Measurements from ENCODE around the gene LBP.
"Not testable (repeated sequence)": the region's sequence is repeated elsewhere in the genome, so short reads cannot be mapped to it uniquely, and the experiment has no call there.

The LBP gene

DNA sequence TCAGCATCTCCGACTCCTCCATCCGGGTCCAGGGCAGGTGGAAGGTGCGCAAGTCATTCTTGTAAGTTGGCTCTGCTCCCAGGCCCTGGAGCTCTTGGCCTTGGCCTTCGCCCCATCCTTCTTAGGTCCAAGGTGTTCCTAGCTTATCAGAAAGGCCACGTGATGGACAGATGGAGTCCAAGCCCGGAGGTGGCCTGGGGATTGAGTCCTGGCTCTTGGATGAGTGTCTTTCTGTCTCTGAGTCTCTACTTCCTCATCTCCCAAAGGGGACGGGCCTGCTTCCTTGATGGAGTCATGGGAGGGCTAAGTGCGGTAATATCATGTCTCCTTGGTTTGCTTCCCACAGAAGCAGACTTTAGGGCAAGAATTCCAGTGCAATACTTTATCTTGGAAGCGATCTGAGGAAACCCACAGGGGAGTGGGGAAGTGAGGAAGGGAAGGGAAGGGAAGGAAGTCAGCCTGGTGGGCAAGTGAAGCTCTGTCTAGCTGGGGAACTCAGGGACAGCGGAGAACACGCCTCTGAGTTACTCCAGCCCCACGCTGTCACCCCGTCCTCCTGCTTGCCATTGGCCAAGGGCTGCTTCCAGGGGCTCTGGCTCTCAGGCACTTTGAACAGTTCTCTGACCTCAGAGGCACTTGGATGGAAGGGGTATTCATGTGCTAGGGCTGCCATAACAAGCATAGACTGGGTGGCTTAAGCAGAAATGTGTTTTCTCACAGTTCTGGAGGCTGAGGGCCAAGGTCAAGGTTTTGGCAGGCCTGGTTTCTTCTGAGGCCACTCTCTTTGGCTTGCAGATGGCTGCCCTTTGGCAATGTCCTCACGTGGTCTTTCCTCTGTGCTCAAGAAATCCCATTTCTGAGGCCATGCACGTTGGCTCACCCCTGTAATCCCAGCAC, 4.8 kb downstream of the LBP start:
- no peak for DNase-seq

GRCh38 chr20:38353316-38353715, 7.0 kb downstream of the LBP start:
- DNase-seq: no peak

DNA sequence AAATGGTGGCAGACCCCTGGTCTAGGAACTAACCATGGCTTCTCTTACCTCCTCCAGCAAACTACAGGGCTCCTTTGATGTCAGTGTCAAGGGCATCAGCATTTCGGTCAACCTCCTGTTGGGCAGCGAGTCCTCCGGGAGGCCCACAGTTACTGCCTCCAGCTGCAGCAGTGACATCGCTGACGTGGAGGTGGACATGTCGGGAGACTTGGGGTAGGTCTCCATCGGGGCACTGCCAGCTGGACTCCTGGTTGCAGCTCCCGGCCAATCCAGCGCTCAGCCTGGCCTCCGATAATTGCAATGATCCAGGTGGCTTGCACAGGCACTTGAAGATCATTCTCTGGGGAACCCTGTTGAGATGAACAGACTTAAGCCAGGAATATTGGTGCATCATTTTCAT, 7.9 kb downstream of the LBP start:
- no peak for DNase-seq

GRCh38 chr20:38355161-38356012, 9.1 kb downstream of the LBP start:
- DNase-seq: no peak

DNA sequence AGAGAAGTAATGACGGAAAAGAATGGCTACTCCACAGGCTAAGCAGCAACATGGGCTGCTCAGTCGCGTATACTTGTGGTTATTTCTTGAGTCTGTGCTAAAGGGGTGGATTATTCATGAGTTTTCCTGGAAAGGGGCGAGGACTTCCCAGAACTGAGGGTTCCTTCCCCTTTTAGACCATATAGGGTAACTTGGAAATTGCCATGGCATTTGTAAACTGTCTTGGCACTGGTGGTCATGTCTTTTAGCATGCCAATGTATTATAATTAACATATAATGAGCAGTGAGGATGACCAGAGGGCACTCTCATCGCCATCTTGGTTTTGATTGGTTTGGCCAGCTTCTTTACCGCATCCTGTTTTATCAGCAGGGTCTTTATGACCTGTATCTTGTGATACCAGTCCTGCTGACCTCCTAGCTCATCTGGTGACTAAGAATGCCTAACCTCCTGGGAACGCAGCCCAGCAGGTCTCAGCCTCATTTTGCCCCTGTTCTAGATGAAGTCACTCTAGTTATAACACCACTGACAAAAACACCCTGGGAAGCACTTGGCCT, 11.4 kb downstream of the LBP start:
- DNase-seq: no peak

DNA sequence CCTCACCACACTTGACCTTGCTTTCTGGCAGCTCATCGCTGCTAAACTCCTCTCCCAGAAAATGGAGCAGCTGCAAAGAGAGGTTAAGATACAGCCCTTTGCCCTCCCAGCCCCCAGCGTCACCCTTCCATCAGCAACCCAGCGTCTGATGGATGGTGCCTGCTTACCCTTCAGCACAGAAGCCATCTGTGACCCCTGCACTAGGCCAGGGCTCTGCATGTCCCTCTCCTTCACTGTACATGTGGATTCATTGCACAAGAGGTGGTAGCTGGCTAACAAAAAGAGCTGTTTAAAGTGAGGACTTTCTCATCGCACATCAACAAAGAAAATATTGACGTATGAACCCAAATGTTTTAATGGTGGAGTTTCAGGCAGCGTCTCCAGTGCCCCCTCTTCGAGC, 12.3 kb downstream of the LBP start:
- no peak for DNase-seq

DNA sequence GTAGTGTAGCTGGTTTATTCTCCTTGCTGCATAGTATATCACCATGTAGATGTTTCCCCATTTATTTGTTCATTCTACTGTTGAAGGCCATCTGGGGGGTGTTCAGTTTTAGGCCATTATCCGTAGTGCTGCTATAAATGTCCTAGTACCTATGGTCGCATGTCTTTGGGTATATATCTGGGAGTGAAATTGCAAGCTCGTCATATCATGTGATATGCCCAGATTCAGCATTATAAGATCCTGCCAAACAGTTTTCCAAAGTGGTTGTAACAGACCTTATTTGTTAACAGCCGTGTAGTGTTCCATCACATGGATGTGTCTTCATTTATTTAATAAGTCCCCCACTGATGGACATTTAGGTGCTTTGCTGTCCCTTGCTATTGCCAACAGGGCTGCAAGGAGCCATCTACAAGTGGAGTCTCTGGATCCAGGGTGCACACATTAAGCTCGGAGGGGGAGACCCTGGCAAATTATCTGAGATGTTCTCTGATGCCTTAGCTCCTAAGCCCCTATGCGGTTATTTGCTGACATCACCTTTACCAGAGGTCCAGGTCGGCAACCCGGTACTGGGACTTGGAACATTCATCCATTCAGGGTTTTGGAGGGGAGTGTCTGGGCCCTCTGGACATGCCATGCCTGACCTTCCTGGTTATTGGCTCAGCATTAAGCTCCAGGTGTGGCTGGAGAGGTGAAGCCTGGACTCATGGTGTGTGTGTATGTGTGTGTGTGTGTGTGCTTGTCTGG, 16.9 kb downstream of the LBP start:
- no peak for DNase-seq

DNA sequence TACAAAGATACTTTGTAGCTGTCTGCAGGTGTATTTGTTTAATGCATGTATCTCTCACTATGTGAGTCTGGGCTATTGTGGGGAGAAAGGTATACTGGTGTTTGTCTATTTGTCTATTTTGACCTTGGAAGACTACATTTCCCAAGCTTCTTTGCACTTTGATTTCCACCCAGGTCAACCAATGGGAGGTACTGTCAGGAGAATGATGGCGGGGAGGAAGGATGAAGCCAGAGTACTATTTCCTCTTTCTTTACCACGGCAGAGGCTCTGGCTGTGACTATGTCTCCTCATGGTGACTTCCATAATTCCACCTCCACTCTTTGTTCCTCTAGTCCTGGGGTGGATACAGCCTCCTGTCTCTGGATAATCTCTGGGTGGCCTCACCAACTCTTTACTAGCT, 23.1 kb downstream of the LBP start:
- DNase-seq: no peak

DNA sequence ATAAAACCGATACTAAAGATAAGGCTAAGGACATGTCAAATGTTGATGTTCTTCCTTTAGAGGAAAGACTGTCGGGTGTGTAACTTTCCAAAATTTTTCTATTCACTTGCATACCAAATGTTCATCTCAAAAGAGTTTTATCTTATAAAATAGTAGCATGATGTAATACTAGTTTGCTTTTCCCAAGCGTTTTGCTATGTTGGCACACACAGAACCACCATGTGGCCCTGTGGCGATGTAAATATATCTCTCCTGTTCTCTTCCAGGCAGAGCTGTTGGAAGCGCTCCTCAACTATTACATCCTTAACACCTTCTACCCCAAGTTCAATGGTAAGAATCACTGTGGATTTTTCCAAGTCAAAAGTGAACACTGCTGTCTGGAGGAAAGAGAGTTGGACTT, 26.5 kb downstream of the LBP start:
- no peak for DNase-seq

DNA sequence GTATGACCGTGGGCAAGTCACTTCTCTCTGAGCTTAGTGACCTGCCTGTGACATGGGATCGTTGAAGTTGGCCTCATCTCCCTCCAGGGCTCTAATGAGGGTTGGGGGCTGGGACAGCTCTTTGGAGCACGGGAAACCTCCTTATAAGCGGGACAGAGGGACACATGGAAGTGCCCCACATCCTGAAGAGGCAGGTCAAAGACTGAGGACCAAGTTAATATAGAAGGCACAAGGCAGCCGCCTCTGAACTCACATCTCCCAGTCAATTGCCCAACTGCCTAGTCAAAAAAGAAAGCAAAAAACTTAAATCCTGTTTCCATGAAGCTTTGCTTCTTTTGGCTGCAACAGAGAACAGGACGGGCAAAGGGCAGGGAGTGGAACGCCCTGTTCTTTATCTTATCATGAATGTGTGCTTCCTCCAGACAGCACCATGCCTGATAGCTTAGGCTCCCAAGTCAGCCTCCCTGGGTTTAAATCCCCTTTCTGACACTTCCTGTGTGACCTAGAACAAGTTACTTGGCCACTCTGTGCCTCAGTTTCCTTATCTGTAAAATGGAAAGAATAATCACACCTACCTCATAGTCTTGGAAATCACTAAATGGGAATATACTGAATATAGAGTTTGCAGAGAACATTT, 27.1 kb downstream of the LBP start:
- no peak for DNase-seq

- DNase-seq: no peak
Observed at GRCh38 chr20:38373898-38374297, 27.6 kb downstream of the LBP start.

DNA sequence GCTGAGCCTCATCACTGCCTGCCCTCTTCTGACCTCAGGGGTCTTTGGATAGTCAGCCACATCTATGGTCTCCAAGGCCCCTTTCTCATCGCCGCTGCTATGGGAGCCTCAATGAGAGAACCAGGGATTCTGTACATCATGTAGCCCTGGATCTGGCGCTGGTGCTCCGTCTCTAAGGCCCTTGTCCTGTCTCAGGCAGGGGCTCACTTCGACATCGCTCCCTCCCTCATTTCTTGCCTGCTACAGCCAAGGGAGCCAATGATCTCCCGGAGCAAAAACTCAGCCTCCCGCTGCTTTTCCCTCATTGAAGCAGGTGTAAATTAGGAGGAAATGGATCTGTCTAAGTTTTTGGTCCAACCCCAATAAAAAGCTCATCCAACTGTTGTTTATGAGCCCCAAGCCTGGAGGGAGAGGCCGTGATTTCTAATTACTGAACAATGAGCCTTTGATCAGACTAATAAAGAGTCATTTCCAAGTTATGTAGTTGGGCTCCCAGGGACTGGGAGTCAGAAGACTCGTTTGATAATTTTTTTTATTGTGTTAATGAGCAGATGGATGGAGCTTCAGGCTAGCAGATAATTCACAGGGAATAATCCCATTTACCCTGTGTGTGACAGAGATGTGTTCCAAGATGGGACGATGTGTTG, 30.9 kb downstream of the LBP start:
- DNase-seq: no peak

GRCh38 chr20:38377838-38378237, 31.6 kb downstream of the LBP start:
- not testable (repeated sequence) for DNase-seq

- no peak for DNase-seq
Observed at GRCh38 chr20:38383147-38383546, 36.9 kb downstream of the LBP start.

DNA sequence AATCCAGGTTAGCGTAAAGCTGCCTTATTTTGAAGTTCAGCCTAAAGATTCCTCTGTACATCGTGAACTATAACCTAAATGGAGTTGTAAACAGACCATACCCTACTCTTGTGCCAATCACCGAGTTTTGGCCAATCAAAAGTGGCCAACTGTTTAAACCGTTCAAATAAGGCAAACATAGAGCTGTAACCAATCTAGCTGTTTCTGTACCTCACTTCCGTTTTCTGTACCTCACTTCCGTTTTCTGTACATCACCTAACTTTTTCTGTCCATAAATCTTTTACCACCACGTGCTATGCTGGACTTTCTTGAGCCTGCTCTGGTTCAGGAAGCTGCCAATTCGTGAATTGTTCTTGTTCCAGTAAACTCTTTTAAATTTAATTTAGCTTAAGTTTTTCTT, 39.7 kb downstream of the LBP start:
- DNase-seq: no peak

GRCh38 chr20:38386851-38387250, 40.6 kb downstream of the LBP start:
- no peak for DNase-seq

GRCh38 chr20:38387953-38388352, 41.7 kb downstream of the LBP start:
- no peak for DNase-seq

GRCh38 chr20:38392356-38392755, 46.1 kb downstream of the LBP start:
- no peak for DNase-seq

DNA sequence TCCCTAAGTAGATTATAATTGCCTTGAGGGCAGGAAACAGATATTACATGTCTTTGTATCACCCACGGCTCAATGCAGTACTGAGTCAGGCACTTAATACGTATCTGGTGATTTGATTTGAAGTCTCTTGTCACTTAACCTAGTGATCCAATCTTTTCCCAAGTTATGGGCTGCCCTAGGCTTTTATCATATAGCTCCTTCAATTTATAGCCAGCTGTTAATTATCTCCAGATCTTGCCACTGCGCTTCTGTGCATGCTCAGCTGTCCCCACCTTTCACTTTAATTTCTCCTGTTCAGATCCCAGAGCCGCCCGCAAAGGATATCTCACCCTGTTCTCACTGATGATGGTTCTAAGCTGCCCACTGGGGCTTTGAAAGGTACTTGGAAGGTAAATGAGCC, 47.0 kb downstream of the LBP start:
- no peak for DNase-seq

DNA sequence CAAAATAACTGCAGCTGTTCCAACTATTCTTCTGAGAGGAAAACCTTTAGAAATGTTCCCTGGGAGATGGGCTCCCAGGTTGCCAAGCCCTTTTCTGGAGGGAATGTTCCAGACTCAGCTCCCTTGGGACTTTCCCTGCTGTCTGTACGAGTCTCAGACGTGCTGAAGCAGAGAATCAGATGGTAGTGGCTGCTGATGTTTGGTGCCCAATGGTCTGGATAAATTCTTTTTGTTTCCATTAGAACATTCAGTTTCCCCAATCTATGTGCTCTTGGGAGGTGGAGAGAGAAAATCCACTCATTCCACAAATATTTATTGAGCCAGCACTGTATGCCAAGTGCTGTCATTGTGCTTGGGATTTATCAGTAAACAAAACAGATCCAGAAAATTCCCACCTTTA, 48.9 kb downstream of the LBP start:
- DNase-seq: no peak

GRCh38 chr20:38395751-38396395, 49.6 kb downstream of the LBP start:
- DNase-seq: not testable (repeated sequence)

DNA sequence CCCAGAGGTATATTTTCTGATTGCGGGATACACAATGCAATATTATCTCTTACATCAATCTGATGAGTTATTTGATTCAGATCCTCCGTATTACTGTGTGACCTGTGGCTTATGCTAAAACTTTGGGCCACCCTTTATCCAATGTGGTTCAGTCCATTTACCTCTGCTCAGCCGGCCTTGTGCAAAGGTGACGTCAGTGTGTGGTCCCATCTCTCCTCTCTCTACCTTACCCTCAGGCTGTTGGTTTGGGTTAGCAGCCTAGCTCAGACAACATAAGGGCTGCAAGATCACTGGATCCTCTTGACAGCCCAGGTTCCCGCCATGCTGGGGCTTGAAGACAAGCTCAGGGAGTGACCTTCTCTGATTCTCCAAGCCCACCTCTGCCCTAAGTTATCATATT, 55.8 kb downstream of the LBP start:
- no peak for DNase-seq
